Measurements from ENCODE around the gene LCN6.

- TF ChIP-seq CTCF (IDR thresholded peaks at IDR 0.05), result no peak
- no peak for TF ChIP-seq EP300 (IDR thresholded peaks at IDR 0.05)
- no peak for TF ChIP-seq POLR2AphosphoS5 (IDR thresholded peaks at IDR 0.05)
Measured at GRCh38 chr9:136739509-136739908, 8.8 kb downstream of the LCN6 start.

Measured in suprapubic skin (tissue), 4 donors.